MM.1S (cell line): Measurements from ENCODE around the gene STARD3NL.
"Not testable (repeated sequence)": the region's sequence is repeated elsewhere in the genome, so short reads cannot be mapped to it uniquely, and the experiment has no call there.

Experiments
- DNase-seq: peaks from one replicate; pipeline ENCODE4 v3.0.0-alpha.2; 2015
- H2AFZ ChIP-seq: fragments of 300-600 bp; sonication (generic); 2 replicates; pipeline ENCODE4 v1.6.0; 2016; ENCODE audit warnings: antibody characterized with exemption, low read length
- H3F3A ChIP-seq: fragments of 300-600 bp; sonication (generic); 2 replicates; pipeline ENCODE4 v1.6.1; 2016; ENCODE audit warnings: mild to moderate bottlenecking, antibody characterized with exemption, low read length, moderate library complexity, mixed read lengths; ENCODE audit not compliant: insufficient read depth
- H3K27ac ChIP-seq: fragments of 300-600 bp; sonication (generic); 2 replicates; pipeline ENCODE4 v1.5.1; 2016; ENCODE audit warnings: mild to moderate bottlenecking, low read length
- H3K27me3 ChIP-seq: fragments of 300-600 bp; sonication (generic); replicated peaks from 2 replicates; pipeline ENCODE4 v1.6.0; 2016; ENCODE audit warnings: low read length; ENCODE audit not compliant: insufficient read depth
- H3K36me3 ChIP-seq: fragments of 300-600 bp; sonication (generic); replicated peaks from 2 replicates; pipeline ENCODE4 v1.6.1; 2016; ENCODE audit warnings: mild to moderate bottlenecking, low read length, mixed read lengths; ENCODE audit not compliant: insufficient read depth
- H3K4me1 ChIP-seq: fragments of 300-600 bp; sonication (generic); 2 replicates; pipeline ENCODE4 v1.6.1; 2016; ENCODE audit warnings: low read length, mixed read lengths
- H3K4me2 ChIP-seq: fragments of 300-600 bp; sonication (generic); 2 replicates; pipeline ENCODE4 v1.6.0; 2016; ENCODE audit warnings: low read depth, low read length
- H3K4me3 ChIP-seq: fragments of 300-600 bp; sonication (generic); 2 replicates; pipeline ENCODE4 v1.5.1; 2016; ENCODE audit warnings: low read length, mixed read lengths
- H3K79me2 ChIP-seq: fragments of 300-600 bp; sonication (generic); 2 replicates; pipeline ENCODE4 v1.6.1; 2016; ENCODE audit warnings: mixed run types, low read length, mixed read lengths
- H3K9ac ChIP-seq: fragments of 300-600 bp; sonication (generic); 2 replicates; pipeline ENCODE4 v1.6.1; 2016; ENCODE audit warnings: low read length, mixed read lengths
- H3K9me2 ChIP-seq: fragments of 300-600 bp; sonication (generic); replicated peaks from 2 replicates; pipeline ENCODE4 v1.6.1; 2016; ENCODE audit warnings: mild to moderate bottlenecking, low read length, mixed read lengths; ENCODE audit not compliant: insufficient read depth
- H3K9me3 ChIP-seq: fragments of 300-600 bp; sonication (generic); replicated peaks from 2 replicates; pipeline ENCODE4 v1.6.1; 2016; ENCODE audit warnings: mild to moderate bottlenecking, low read length, mixed read lengths; ENCODE audit not compliant: insufficient read depth
- H4K20me1 ChIP-seq: fragments of 300-600 bp; sonication (generic); 2 replicates; pipeline ENCODE4 v1.6.1; 2016; ENCODE audit warnings: mild to moderate bottlenecking, low read length, moderate library complexity, mixed read lengths; ENCODE audit not compliant: insufficient read depth
- EZH2 ChIP-seq: fragments of 300-600 bp; sonication (generic); optimal IDR thresholded peaks from 2 replicates; pipeline ENCODE3; 2017; ENCODE audit warnings: low read depth, mild to moderate bottlenecking, antibody characterized with exemption, low read length, mixed read lengths
- EZH2phosphoT487 ChIP-seq: fragments of 300-600 bp; sonication (generic); IDR thresholded peaks from 2 replicates; pipeline ENCODE4 v1.6.1; 2018; ENCODE audit warnings: antibody characterized with exemption, low read length
- TF ChIP-seq, protein P1 (sequence below): fragments of 300-600 bp; sonication (generic); IDR thresholded peaks from 2 replicates; pipeline ENCODE4 v1.5.1; 2016; ENCODE audit warnings: antibody characterized with exemption, low read length, mixed read lengths

The STARD3NL gene

DNA sequence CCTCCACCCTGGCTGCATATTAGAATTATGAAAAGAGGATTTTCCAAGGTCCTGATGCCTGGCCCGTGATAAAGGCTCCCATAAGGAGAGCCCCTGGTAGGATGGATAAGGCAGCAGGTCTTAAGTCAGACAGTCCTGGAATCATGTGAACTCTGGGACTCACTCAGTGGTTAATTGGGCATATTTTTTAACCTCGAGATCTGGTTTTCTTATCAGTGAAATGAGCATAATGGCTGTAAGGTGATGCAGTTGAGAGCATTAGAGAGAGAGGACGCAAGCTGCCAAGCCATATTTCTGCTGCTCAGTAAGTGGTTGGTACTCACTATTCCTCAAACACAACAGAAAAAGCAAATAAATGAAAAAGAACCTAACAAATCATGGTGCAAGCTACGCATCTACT lies 57.6 kb downstream of the STARD3NL start:
- no peaks in the 10 kb centered on the region for H4K20me1 ChIP-seq
- H3K27ac ChIP-seq: no peak overlapping the region
- no peaks in the 10 kb centered on the region for H3K79me2 ChIP-seq
- H3K9ac ChIP-seq: no peak overlapping the region
- H3K9me2 ChIP-seq: no peaks in the 10 kb centered on the region
- no peaks in the 10 kb centered on the region for H3K36me3 ChIP-seq
- no peak overlapping the region for H2AFZ ChIP-seq
- no peaks in the 10 kb centered on the region for H3K9me3 ChIP-seq
- TF ChIP-seq EZH2phosphoT487 (no peak), EZH2 (no peak)
- TF ChIP-seq, protein P1, sequence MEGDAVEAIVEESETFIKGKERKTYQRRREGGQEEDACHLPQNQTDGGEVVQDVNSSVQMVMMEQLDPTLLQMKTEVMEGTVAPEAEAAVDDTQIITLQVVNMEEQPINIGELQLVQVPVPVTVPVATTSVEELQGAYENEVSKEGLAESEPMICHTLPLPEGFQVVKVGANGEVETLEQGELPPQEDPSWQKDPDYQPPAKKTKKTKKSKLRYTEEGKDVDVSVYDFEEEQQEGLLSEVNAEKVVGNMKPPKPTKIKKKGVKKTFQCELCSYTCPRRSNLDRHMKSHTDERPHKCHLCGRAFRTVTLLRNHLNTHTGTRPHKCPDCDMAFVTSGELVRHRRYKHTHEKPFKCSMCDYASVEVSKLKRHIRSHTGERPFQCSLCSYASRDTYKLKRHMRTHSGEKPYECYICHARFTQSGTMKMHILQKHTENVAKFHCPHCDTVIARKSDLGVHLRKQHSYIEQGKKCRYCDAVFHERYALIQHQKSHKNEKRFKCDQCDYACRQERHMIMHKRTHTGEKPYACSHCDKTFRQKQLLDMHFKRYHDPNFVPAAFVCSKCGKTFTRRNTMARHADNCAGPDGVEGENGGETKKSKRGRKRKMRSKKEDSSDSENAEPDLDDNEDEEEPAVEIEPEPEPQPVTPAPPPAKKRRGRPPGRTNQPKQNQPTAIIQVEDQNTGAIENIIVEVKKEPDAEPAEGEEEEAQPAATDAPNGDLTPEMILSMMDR: no peak
- H3K4me1 ChIP-seq: no peaks in the 10 kb centered on the region
- H3K27me3 ChIP-seq: no peaks in the 10 kb centered on the region
- H3K4me2 ChIP-seq: no peak overlapping the region
- no peak for DNase-seq
- H3F3A ChIP-seq: no peaks in the 10 kb centered on the region
- H3K4me3 ChIP-seq: no peak overlapping the region

DNA sequence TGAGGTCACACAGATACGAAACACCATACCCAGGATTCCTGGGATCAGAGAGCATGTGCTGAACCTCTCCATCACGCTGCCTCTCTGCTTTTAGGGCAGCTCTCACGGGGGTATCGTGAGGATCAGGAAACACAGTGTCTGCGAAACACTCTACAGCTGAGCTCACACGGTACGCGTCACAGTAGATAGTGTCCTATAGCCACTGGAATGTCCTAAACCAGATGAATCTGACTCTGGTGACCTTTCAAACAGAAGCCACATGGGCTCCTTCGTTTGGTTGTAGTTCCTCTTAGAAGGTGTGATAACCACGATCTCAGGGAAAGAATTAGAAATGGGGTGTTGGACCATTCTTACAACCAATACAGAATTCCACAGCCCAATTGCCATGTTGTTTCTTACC lies 61.1 kb downstream of the STARD3NL start:
- not testable (repeated sequence) for H3K9me2 ChIP-seq, H3K79me2 ChIP-seq, H3K9ac ChIP-seq, H3K4me2 ChIP-seq, H2AFZ ChIP-seq, H3K36me3 ChIP-seq, H3K9me3 ChIP-seq, H3F3A ChIP-seq, H3K27ac ChIP-seq, H4K20me1 ChIP-seq, DNase-seq, H3K4me1 ChIP-seq, H3K27me3 ChIP-seq, H3K4me3 ChIP-seq

DNA sequence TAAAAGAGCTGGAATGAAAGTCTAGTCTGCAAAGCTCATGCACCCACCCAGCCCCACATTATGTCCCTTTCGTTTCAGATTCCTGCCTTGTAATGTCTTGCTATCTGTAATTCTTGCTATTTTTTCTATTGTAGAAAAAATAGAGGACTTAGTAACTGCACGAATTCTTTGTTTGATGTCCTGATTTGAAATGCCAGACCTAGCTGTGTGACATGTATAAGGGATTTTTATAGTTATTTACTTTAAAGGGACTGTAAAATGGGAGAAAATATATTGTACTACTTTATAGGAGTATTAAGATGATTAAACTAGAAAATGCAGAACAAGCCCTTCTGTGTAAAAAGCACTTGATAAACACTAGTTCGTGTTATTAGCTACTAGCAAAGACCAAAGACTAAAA lies 63.0 kb downstream of the STARD3NL start:
- no peak overlapping the region for H3K4me3 ChIP-seq
- H3K36me3 ChIP-seq: no peaks in the 10 kb centered on the region
- no peaks in the 10 kb centered on the region for H4K20me1 ChIP-seq
- no peaks in the 10 kb centered on the region for H3K4me1 ChIP-seq
- H3K27ac ChIP-seq: no peak overlapping the region
- no peak overlapping the region for H2AFZ ChIP-seq
- H3K9me3 ChIP-seq: no peaks in the 10 kb centered on the region
- H3K9ac ChIP-seq: no peak overlapping the region
- no peak overlapping the region for H3K4me2 ChIP-seq
- H3K9me2 ChIP-seq: no peaks in the 10 kb centered on the region
- no peaks in the 10 kb centered on the region for H3F3A ChIP-seq
- H3K27me3 ChIP-seq: no peaks in the 10 kb centered on the region
- no peak for TF ChIP-seq EZH2phosphoT487
- TF ChIP-seq, protein P1: no peak
- no peak for TF ChIP-seq EZH2
- no peak for DNase-seq
- no peaks in the 10 kb centered on the region for H3K79me2 ChIP-seq

DNA sequence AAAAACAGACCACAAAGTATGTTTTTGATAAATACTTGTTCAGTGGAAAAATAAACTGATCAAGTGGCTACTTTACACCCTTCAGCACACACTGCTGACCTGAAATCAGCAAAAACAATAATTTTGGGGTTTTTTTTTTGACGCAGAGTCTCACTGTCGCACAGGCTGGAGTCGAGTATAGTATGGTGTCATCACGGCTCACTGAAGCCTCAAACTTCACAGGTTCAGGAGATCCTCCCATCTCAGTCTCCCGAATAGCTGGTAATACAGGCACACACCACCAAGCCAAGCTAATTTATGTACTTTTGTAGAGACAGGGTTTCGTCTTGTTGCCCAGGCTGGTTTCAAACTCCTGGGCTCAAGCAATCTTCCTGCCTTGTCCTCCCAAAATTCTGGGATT lies 64.8 kb downstream of the STARD3NL start:
- no peak overlapping the region for H3K9ac ChIP-seq
- H3K27ac ChIP-seq: no peak overlapping the region
- no peak for DNase-seq
- no peak overlapping the region for H3K4me2 ChIP-seq
- no peaks in the 10 kb centered on the region for H3K9me2 ChIP-seq
- H3K27me3 ChIP-seq: no peaks in the 10 kb centered on the region
- no peak overlapping the region for H2AFZ ChIP-seq
- H3K36me3 ChIP-seq: no peaks in the 10 kb centered on the region
- no peaks in the 10 kb centered on the region for H4K20me1 ChIP-seq
- H3K4me3 ChIP-seq: no peak overlapping the region
- H3K79me2 ChIP-seq: no peaks in the 10 kb centered on the region
- no peaks in the 10 kb centered on the region for H3K4me1 ChIP-seq
- TF ChIP-seq, protein P1: no peak
- TF ChIP-seq EZH2: no peak
- TF ChIP-seq EZH2phosphoT487: no peak
- H3K9me3 ChIP-seq: no peaks in the 10 kb centered on the region
- H3F3A ChIP-seq: no peaks in the 10 kb centered on the region

DNA sequence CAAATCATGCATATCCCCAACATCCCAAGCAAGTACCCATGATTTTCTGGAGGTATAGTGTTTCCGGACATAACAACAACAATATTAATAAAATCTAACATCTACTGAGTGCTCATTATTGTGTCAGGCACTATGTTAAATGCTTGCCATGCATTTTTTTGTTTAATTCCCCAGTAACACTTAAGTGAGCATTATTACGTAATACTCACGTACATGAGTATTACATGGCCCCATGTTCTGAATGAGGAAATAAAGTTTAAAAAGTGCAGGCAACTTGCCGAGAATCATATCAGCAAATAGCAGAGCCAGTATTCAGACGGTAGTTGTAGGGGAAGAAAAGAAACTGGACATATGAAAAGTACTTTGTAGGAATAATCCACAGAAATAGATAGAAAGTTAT lies 65.3 kb downstream of the STARD3NL start:
- H3K4me3 ChIP-seq, H2AFZ ChIP-seq, H3K9ac ChIP-seq, H3F3A ChIP-seq, H3K36me3 ChIP-seq, H3K27me3 ChIP-seq, H3K4me2 ChIP-seq, H3K9me3 ChIP-seq, H3K79me2 ChIP-seq, H3K4me1 ChIP-seq, H3K27ac ChIP-seq, H4K20me1 ChIP-seq, H3K9me2 ChIP-seq, DNase-seq: not testable (repeated sequence)
